Liver (tissue), 9 donors: ENCODE measurements around the gene PPME1. TPM values are rescaled to one million over a fixed set of nuclear protein-coding genes. Genes with fewer than 3 reads are reported as not detected.

Source experiments
- DNase-seq: peaks from one replicate; pipeline ENCODE4 v3.0.0-alpha.2; 2017; ENCODE audit warnings: low spot score
- H3K27ac ChIP-seq, 2 donors: one replicate each; pipeline ENCODE4 v1.7.0; 2013; ENCODE audit warnings: inconsistent platforms in 2 of 2, low read length in 2 of 2, control low read depth in 1 of 2, low read depth in 1 of 2, mild to moderate bottlenecking in 1 of 2
- H3K27me3 ChIP-seq, 4 donors: one replicate each; pipeline versions ENCODE4 v1.6.1 to v1.7.0; 2013; ENCODE audit warnings: low read length in 3 of 4, inconsistent platforms in 1 of 4, mild to moderate bottlenecking in 1 of 4, moderate library complexity in 1 of 4; ENCODE audit not compliant: control insufficient read depth in 4 of 4, insufficient read depth in 4 of 4
- H3K36me3 ChIP-seq, 4 donors: one replicate each; pipeline versions ENCODE4 v1.6.1 to v1.7.0; 2013; ENCODE audit warnings: low read length in 3 of 4, mild to moderate bottlenecking in 3 of 4, low read depth in 1 of 4, moderate library complexity in 1 of 4; ENCODE audit not compliant: control insufficient read depth in 4 of 4, insufficient read depth in 3 of 4
- H3K4me1 ChIP-seq, 4 donors: one replicate each; pipeline versions ENCODE4 v1.6.1 to v1.7.0; 2013; ENCODE audit warnings: low read length in 3 of 4, mild to moderate bottlenecking in 3 of 4, moderate library complexity in 1 of 4; ENCODE audit not compliant: control insufficient read depth in 4 of 4, insufficient read depth in 4 of 4
- H3K4me3 ChIP-seq, 3 donors: one replicate each; pipeline versions ENCODE4 v1.6.1 to v1.7.0; 2013; ENCODE audit warnings: low read length in 3 of 3, control low read depth in 1 of 3, low read depth in 1 of 3, mild to moderate bottlenecking in 1 of 3
- H3K9ac ChIP-seq, 2 donors: one replicate each; pipeline ENCODE4 v1.7.0; 2013; ENCODE audit warnings: low read length in 2 of 2, mild to moderate bottlenecking in 2 of 2, moderate library complexity in 2 of 2, control low read depth in 1 of 2, low read depth in 1 of 2
- H3K9me3 ChIP-seq, 4 donors: one replicate each; pipeline versions ENCODE4 v1.6.1 to v1.7.0; 2013; ENCODE audit warnings: low read length in 3 of 4; ENCODE audit not compliant: control insufficient read depth in 4 of 4
- EGR1 ChIP-seq, 2 donors: IDR thresholded peaks; 2 replicates each; pipeline ENCODE4 v1.6.1; 2016 to 2018; ENCODE audit warnings: antibody characterized with exemption in 2 of 2, low read depth in 2 of 2
- FOXA1 ChIP-seq: IDR thresholded peaks from 2 replicates; pipeline ENCODE4 v1.6.1; 2016; ENCODE audit warnings: antibody characterized with exemption
- FOXA2 ChIP-seq: IDR thresholded peaks from 2 replicates; pipeline ENCODE4 v1.6.1; 2016; ENCODE audit warnings: antibody characterized with exemption
- GABPA ChIP-seq, 2 donors: IDR thresholded peaks in 1 of 2; conservative IDR thresholded peaks in 1 of 2; 2 replicates each; pipeline ENCODE4 v1.6.1; 2016; ENCODE audit warnings: antibody characterized with exemption in 2 of 2, mild to moderate bottlenecking in 1 of 2, moderate library complexity in 1 of 2
- HNF4A ChIP-seq, 2 donors: conservative IDR thresholded peaks; 2 replicates each; pipeline ENCODE4 v1.6.1; 2016; ENCODE audit warnings: antibody characterized with exemption in 2 of 2, mild to moderate bottlenecking in 2 of 2
- HNF4G ChIP-seq: IDR thresholded peaks from 2 replicates; pipeline ENCODE4 v1.6.1; 2016; ENCODE audit warnings: antibody characterized with exemption
- JUND ChIP-seq, 2 donors: IDR thresholded peaks; 2 replicates each; pipeline ENCODE4 v1.6.1; 2016; ENCODE audit warnings: antibody characterized with exemption in 2 of 2
- NR2F2 ChIP-seq: IDR thresholded peaks from 2 replicates; pipeline ENCODE4 v1.6.1; 2016; ENCODE audit warnings: antibody characterized with exemption
- RAD21 ChIP-seq, 2 donors: IDR thresholded peaks; 2 replicates each; pipeline ENCODE4 v1.6.1; 2016; ENCODE audit warnings: antibody characterized with exemption in 2 of 2, mild to moderate bottlenecking in 2 of 2
- RXRA ChIP-seq, 2 donors: IDR thresholded peaks; 2 replicates each; pipeline ENCODE4 v1.6.1; 2017 to 2018; ENCODE audit warnings: antibody characterized with exemption in 2 of 2, mild to moderate bottlenecking in 1 of 2
- SP1 ChIP-seq: IDR thresholded peaks from 2 replicates; pipeline ENCODE4 v1.6.1; 2018; ENCODE audit warnings: antibody characterized with exemption, mild to moderate bottlenecking
- TAF1 ChIP-seq: conservative IDR thresholded peaks from 2 replicates; pipeline ENCODE4 v1.6.1; 2016; ENCODE audit warnings: antibody characterized with exemption, mild to moderate bottlenecking
- YY1 ChIP-seq: IDR thresholded peaks from 2 replicates; pipeline ENCODE4 v1.6.1; 2016; ENCODE audit warnings: antibody characterized with exemption, mild to moderate bottlenecking
- WGBS: extraction: QIAGEN DNeasy Blood & Tissue Kit; methylation state at CpG from one replicate; pipeline ENCODE4 v1.1.7; 2013; 5-methylcytosine and 5-hydroxymethylcytosine counted together
- polyA plus RNA-seq, 2 donors: library from polyadenylated mRNA; stranded (reverse) in 1 of 2; unstranded in 1 of 2; fragments of 200-250 nt in 1 of 2; fragments of >200 nt in 1 of 2; fragmentation: Nextera tagmentation in 1 of 2; extraction: Ambion mirVana in 1 of 2; gene quantifications; one replicate each; pipeline versions ENCODE4 v1.2.1 to v1.2.3, GENCODE V29; 2013 to 2015
- total RNA-seq, 2 donors: library from RNA; depleted of rRNA; stranded (reverse); fragments of >200 nt; gene quantifications; one replicate each; pipeline ENCODE4 v1.2.3, GENCODE V29; 2014
- TF ChIP-seq, protein P1 (sequence below): IDR thresholded peaks from 2 replicates; pipeline ENCODE4 v1.6.1; 2016; ENCODE audit warnings: antibody characterized with exemption, mild to moderate bottlenecking
- TF ChIP-seq, protein P2 (sequence below): IDR thresholded peaks from 2 replicates; pipeline ENCODE4 v1.6.1; 2016; ENCODE audit warnings: antibody characterized with exemption
- TF ChIP-seq, protein P3 (sequence below): IDR thresholded peaks from 2 replicates; pipeline ENCODE4 v1.6.1; 2016; ENCODE audit warnings: antibody characterized with exemption
- TF ChIP-seq, protein P4 (sequence below): fragments of 150-350 bp; IDR thresholded peaks from 2 replicates; pipeline ENCODE4 v1.5.1; 2017; ENCODE audit warnings: improper control_type of control experiment, low read depth, low read length; ENCODE audit not compliant: missing input control
- TF ChIP-seq, protein P5 (sequence below): IDR thresholded peaks from 2 replicates; pipeline ENCODE4 v1.6.1; 2016; ENCODE audit warnings: antibody characterized with exemption
- donor health status: healthy.
- donor health status: healthy.
- donor health status: healthy.
- donor health status: healthy.
- donor health status: healthy.

PPME1 gene
- total and polyA plus RNA-seq, 4 donors = 9.1 to 47.4 (median 13.6) TPM

DNA sequence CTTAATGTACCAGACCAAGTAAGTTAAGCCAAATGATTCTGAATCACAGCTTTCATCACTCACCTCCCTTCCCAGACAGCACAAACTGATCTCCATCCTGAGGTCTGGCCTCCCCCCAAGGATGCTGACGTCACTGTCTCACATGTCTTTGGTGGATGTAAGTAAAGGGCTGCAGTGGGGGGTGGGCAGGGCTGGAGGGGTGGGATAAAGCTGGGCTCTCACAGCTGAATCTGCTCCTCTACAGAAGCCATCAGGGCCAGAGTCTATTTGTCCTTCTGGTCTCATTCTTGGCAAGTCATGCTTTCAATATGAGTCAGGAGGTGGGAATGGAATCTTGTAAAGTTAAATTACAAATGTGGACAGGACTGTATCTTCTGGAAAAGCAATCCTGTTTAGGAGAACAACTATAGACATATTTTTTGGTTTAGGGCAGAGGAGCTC, 107.7 kb downstream of the PPME1 start:
- Histone ChIP-seq H3K9me3 (no peaks in the 10 kb centered on the region), H3K4me3 (no peak overlapping the region), H3K36me3 (no peaks in the 10 kb centered on the region), H3K27ac (no peak overlapping the region), H3K9ac (no peak overlapping the region), H3K4me1 (no peaks in the 10 kb centered on the region), H3K27me3 (no peaks in the 10 kb centered on the region)
- WGBS = 89% methylated on average over 1 of the region's 1 CpG
- no peak for DNase-seq
- TF ChIP-seq FOXA2 = no peak
- TF ChIP-seq YY1 = no peak
- no peak for TF ChIP-seq GABPA (IDR thresholded peaks at IDR 0.05 in 1 of 2, conservative IDR thresholded peaks at IDR 0.05 in 1 of 2)
- TF ChIP-seq HNF4G = no peak
- TF ChIP-seq, protein P1, sequence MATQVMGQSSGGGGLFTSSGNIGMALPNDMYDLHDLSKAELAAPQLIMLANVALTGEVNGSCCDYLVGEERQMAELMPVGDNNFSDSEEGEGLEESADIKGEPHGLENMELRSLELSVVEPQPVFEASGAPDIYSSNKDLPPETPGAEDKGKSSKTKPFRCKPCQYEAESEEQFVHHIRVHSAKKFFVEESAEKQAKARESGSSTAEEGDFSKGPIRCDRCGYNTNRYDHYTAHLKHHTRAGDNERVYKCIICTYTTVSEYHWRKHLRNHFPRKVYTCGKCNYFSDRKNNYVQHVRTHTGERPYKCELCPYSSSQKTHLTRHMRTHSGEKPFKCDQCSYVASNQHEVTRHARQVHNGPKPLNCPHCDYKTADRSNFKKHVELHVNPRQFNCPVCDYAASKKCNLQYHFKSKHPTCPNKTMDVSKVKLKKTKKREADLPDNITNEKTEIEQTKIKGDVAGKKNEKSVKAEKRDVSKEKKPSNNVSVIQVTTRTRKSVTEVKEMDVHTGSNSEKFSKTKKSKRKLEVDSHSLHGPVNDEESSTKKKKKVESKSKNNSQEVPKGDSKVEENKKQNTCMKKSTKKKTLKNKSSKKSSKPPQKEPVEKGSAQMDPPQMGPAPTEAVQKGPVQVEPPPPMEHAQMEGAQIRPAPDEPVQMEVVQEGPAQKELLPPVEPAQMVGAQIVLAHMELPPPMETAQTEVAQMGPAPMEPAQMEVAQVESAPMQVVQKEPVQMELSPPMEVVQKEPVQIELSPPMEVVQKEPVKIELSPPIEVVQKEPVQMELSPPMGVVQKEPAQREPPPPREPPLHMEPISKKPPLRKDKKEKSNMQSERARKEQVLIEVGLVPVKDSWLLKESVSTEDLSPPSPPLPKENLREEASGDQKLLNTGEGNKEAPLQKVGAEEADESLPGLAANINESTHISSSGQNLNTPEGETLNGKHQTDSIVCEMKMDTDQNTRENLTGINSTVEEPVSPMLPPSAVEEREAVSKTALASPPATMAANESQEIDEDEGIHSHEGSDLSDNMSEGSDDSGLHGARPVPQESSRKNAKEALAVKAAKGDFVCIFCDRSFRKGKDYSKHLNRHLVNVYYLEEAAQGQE = no peak
- no peak for TF ChIP-seq JUND (IDR thresholded peaks at IDR 0.05)
- TF ChIP-seq EGR1 (IDR thresholded peaks at IDR 0.05; ENCODE audit: low read depth in 2 of 2) = no peak
- TF ChIP-seq RXRA (IDR thresholded peaks at IDR 0.05) = no peak
- TF ChIP-seq, protein P2, sequence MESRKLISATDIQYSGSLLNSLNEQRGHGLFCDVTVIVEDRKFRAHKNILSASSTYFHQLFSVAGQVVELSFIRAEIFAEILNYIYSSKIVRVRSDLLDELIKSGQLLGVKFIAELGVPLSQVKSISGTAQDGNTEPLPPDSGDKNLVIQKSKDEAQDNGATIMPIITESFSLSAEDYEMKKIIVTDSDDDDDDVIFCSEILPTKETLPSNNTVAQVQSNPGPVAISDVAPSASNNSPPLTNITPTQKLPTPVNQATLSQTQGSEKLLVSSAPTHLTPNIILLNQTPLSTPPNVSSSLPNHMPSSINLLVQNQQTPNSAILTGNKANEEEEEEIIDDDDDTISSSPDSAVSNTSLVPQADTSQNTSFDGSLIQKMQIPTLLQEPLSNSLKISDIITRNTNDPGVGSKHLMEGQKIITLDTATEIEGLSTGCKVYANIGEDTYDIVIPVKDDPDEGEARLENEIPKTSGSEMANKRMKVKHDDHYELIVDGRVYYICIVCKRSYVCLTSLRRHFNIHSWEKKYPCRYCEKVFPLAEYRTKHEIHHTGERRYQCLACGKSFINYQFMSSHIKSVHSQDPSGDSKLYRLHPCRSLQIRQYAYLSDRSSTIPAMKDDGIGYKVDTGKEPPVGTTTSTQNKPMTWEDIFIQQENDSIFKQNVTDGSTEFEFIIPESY = no peak
- TF ChIP-seq, protein P3, sequence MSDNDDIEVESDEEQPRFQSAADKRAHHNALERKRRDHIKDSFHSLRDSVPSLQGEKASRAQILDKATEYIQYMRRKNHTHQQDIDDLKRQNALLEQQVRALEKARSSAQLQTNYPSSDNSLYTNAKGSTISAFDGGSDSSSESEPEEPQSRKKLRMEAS = no peak

DNA sequence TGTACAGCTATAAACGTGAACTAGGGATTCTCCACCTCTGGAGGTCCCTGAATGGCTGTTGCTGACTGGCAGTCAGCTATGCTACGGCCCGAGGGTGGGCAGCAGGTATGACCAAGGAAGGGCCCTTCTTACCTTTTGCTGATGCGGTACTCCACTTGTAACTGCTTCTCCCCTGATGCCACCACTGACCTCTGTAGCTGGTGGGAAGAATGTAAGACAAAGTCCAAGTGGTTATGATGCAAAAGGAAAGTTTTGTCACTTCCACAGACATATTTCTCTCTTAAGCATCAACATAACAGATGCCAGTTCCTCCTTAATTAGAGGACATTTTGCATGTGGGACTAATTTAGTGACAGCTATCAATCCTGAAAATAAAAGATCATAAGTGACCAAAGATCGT, 108.2 kb downstream of the PPME1 start:
- Histone ChIP-seq H3K9ac (no peak overlapping the region), H3K27ac (no peak overlapping the region), H3K36me3 (no peaks in the 10 kb centered on the region), H3K4me3 (no peak overlapping the region), H3K27me3 (no peaks in the 10 kb centered on the region), H3K9me3 (no peaks in the 10 kb centered on the region), H3K4me1 (no peaks in the 10 kb centered on the region)
- TF ChIP-seq, protein P1 = no peak
- TF ChIP-seq SP1 (no peak), FOXA2 (no peak), RXRA (IDR thresholded peaks at IDR 0.05) (no peak), JUND (IDR thresholded peaks at IDR 0.05) (no peak), YY1 (no peak), NR2F2 (no peak), FOXA1 (no peak), RAD21 (IDR thresholded peaks at IDR 0.05) (no peak), HNF4G (no peak), EGR1 (IDR thresholded peaks at IDR 0.05; ENCODE audit: low read depth in 2 of 2) (no peak), HNF4A (conservative IDR thresholded peaks at IDR 0.05) (no peak), TAF1 (no peak)
- TF ChIP-seq, protein P4, sequence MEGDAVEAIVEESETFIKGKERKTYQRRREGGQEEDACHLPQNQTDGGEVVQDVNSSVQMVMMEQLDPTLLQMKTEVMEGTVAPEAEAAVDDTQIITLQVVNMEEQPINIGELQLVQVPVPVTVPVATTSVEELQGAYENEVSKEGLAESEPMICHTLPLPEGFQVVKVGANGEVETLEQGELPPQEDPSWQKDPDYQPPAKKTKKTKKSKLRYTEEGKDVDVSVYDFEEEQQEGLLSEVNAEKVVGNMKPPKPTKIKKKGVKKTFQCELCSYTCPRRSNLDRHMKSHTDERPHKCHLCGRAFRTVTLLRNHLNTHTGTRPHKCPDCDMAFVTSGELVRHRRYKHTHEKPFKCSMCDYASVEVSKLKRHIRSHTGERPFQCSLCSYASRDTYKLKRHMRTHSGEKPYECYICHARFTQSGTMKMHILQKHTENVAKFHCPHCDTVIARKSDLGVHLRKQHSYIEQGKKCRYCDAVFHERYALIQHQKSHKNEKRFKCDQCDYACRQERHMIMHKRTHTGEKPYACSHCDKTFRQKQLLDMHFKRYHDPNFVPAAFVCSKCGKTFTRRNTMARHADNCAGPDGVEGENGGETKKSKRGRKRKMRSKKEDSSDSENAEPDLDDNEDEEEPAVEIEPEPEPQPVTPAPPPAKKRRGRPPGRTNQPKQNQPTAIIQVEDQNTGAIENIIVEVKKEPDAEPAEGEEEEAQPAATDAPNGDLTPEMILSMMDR = no peak
- TF ChIP-seq, protein P3 = no peak
- TF ChIP-seq, protein P5, sequence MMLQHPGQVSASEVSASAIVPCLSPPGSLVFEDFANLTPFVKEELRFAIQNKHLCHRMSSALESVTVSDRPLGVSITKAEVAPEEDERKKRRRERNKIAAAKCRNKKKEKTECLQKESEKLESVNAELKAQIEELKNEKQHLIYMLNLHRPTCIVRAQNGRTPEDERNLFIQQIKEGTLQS = no peak
- no peak for DNase-seq
- WGBS = 86% methylated on average over 5 of the region's 5 CpGs
